Measurements from ENCODE around the gene CSRNP2. TPM values are rescaled to one million over a fixed set of nuclear protein-coding genes. Genes with fewer than 3 reads are reported as not detected.

The CSRNP2 gene
- total and polyA plus RNA-seq, 2 experiments from 2014 or later = 23.2 to 30.5 TPM

GRCh38 chr12:51013441-51013840, 70.0 kb downstream of the CSRNP2 start:
- Histone ChIP-seq H2AFZ (no peak overlapping the region), H3K4me1 (ENCODE audit: insufficient read depth) (peaks cover 12% of the 10 kb centered on the region), H3K36me3 (replicated peaks; ENCODE audit: insufficient read depth, low read depth) (no peaks in the 10 kb centered on the region), H3K9me3 (ENCODE audit: low read depth) (no peaks in the 10 kb centered on the region), H4K20me1 (ENCODE audit: insufficient read depth, poor library complexity, severe bottlenecking) (peaks cover 14% of the 10 kb centered on the region), H3K4me3 (no peak overlapping the region), H3K27me3 (no peaks in the 10 kb centered on the region), H3K79me2 (peaks cover 96% of the 10 kb centered on the region), H3K27ac (no peak overlapping the region), H3K9me2 (replicated peaks; ENCODE audit: insufficient read depth) (no peaks in the 10 kb centered on the region), H3K4me2 (no peak overlapping the region)
- TF ChIP-seq EZH2phosphoT487 (IDR thresholded peaks at IDR 0.05; ENCODE audit: low read depth, severe bottlenecking, unreplicated experiment) = no peak
- no peak for TF ChIP-seq EZH2 (IDR thresholded peaks at IDR 0.05; ENCODE audit: borderline replicate concordance)
- no peak for TF ChIP-seq CTCF (IDR thresholded peaks at IDR 0.05; ENCODE audit: poor library complexity)
- 96% methylated on average over 7 of the region's 7 CpGs for WGBS (ENCODE audit: low lambda C conversion rate, missing lambda C conversion rate)
- DNase-seq (ENCODE audit: low spot score) = no peak

GRCh38 chr12:51012570-51013236, 70.7 kb downstream of the CSRNP2 start:
- no peak overlapping the region for H2AFZ ChIP-seq
- TF ChIP-seq CTCF (IDR thresholded peaks at IDR 0.05; ENCODE audit: poor library complexity) = no peak
- TF ChIP-seq EZH2phosphoT487 (IDR thresholded peaks at IDR 0.05; ENCODE audit: low read depth, severe bottlenecking, unreplicated experiment) = no peak
- no peak for TF ChIP-seq EZH2 (IDR thresholded peaks at IDR 0.05; ENCODE audit: borderline replicate concordance)
- 86% methylated on average over 5 of the region's 5 CpGs for WGBS (ENCODE audit: low lambda C conversion rate, missing lambda C conversion rate)
- peaks cover 13% of the 10 kb centered on the region for H3K4me1 ChIP-seq (ENCODE audit: insufficient read depth)
- peaks cover 96% of the 10 kb centered on the region for H3K79me2 ChIP-seq
- no peak overlapping the region for H3K4me2 ChIP-seq
- H3K4me3 ChIP-seq = no peak overlapping the region
- no peak for DNase-seq (ENCODE audit: low spot score)
- no peak overlapping the region for H3K27ac ChIP-seq
- H3K9me3 ChIP-seq (ENCODE audit: low read depth) = no peaks in the 10 kb centered on the region
- H3K36me3 ChIP-seq (replicated peaks; ENCODE audit: insufficient read depth, low read depth) = no peaks in the 10 kb centered on the region
- H3K9me2 ChIP-seq (replicated peaks; ENCODE audit: insufficient read depth) = no peaks in the 10 kb centered on the region
- peaks cover 11% of the 10 kb centered on the region for H4K20me1 ChIP-seq (ENCODE audit: insufficient read depth, poor library complexity, severe bottlenecking)
- no peaks in the 10 kb centered on the region for H3K27me3 ChIP-seq

- WGBS (ENCODE audit: low lambda C conversion rate, missing lambda C conversion rate) = 96% methylated on average over 4 of the region's 4 CpGs
- Histone ChIP-seq H3K9me3 (ENCODE audit: low read depth) (no peaks in the 10 kb centered on the region), H3K4me3 (no peak overlapping the region)
These were observed 71.4 kb downstream of the CSRNP2 start for GRCh38 chr12:51011955-51012354.

More at GRCh38 chr12:51011955-51012354, 71.4 kb downstream of the CSRNP2 start:
- TF ChIP-seq EZH2phosphoT487 (IDR thresholded peaks at IDR 0.05; ENCODE audit: low read depth, severe bottlenecking, unreplicated experiment) (no peak), EZH2 (IDR thresholded peaks at IDR 0.05; ENCODE audit: borderline replicate concordance) (no peak), CTCF (IDR thresholded peaks at IDR 0.05; ENCODE audit: poor library complexity) (no peak)
- Histone ChIP-seq H3K36me3 (replicated peaks; ENCODE audit: insufficient read depth, low read depth) (no peaks in the 10 kb centered on the region), H3K79me2 (peaks cover 96% of the 10 kb centered on the region), H3K4me2 (no peak overlapping the region), H3K9me2 (replicated peaks; ENCODE audit: insufficient read depth) (no peaks in the 10 kb centered on the region), H3K27me3 (no peaks in the 10 kb centered on the region), H3K4me1 (ENCODE audit: insufficient read depth) (peaks cover 13% of the 10 kb centered on the region), H4K20me1 (ENCODE audit: insufficient read depth, poor library complexity, severe bottlenecking) (peaks cover 8% of the 10 kb centered on the region), H2AFZ (no peak overlapping the region), H3K27ac (no peak overlapping the region)
- DNase-seq (ENCODE audit: low spot score) = no peak

Small RNAs within 50 kb of the gene (small RNA-seq; reads per million reads assigned to genes)
- gene RNU6-1273P (not detected), gene RNU6-87P (not detected)

Other genes starting within 250 kb of the CSRNP2 start
- gene TMPRSS12, start 240.7 kb downstream of the CSRNP2 start, total RNA-seq = not detected in 2 replicates
- gene TMPRSS12, start 240.7 kb downstream of the CSRNP2 start, polyA plus RNA-seq = 0.11 TPM in 1 of 2 replicates, not detected in the other
- not detected in 2 replicates for gene HIGD1C, start 131.1 kb downstream of the CSRNP2 start, total RNA-seq
- not detected in 2 replicates for gene HIGD1C, start 131.1 kb downstream of the CSRNP2 start, polyA plus RNA-seq
- gene SLC11A2, start 57.2 kb downstream of the CSRNP2 start, total RNA-seq = 62.5 and 63.8 TPM in 2 replicates
- 44.3 and 49.0 TPM in 2 replicates for gene SLC11A2, start 57.2 kb downstream of the CSRNP2 start, polyA plus RNA-seq
- 52.8 and 58.5 TPM in 2 replicates for gene LETMD1, start 35.3 kb downstream of the CSRNP2 start, total RNA-seq
- 23.9 and 24.8 TPM in 2 replicates for gene LETMD1, start 35.3 kb downstream of the CSRNP2 start, polyA plus RNA-seq
- 10.4 and 11.6 TPM in 2 replicates for gene TFCP2, start 89.5 kb upstream of the CSRNP2 start, total RNA-seq
- gene TFCP2, start 89.5 kb upstream of the CSRNP2 start, polyA plus RNA-seq = 6.9 and 8.6 TPM in 2 replicates
- gene POU6F1, start 134.5 kb upstream of the CSRNP2 start, total RNA-seq = 3.1 and 6.3 TPM in 2 replicates
- 3.2 and 5.9 TPM in 2 replicates for gene POU6F1, start 134.5 kb upstream of the CSRNP2 start, polyA plus RNA-seq
- gene DAZAP2, start 155.2 kb upstream of the CSRNP2 start, total RNA-seq = 273 and 277 TPM in 2 replicates
- gene DAZAP2, start 155.2 kb upstream of the CSRNP2 start, polyA plus RNA-seq = 303 and 348 TPM in 2 replicates
- 19.9 and 28.3 TPM in 2 replicates for gene SMAGP, start 186.8 kb upstream of the CSRNP2 start, total RNA-seq
- 16.5 and 24.6 TPM in 2 replicates for gene SMAGP, start 186.8 kb upstream of the CSRNP2 start, polyA plus RNA-seq
- gene BIN2, start 240.6 kb upstream of the CSRNP2 start, total RNA-seq = 0.07 TPM in 1 of 2 replicates, not detected in the other
- 0.18 TPM in 1 of 2 replicates, not detected in the other for gene BIN2, start 240.6 kb upstream of the CSRNP2 start, polyA plus RNA-seq

Measured in hepatocyte (in vitro differentiated cells).